DND-41 (cell line): Measurements from ENCODE around the gene STRIP1.

Source experiments
- ATAC-seq: fragments of 200-7000 bp; cut with Tn5 transposase; 3 replicates; pipeline ENCODE4 v1.9.1; 2021; ENCODE audit warnings: low read depth; ENCODE audit not compliant: insufficient read depth
- DNase-seq: peaks from one replicate; pipeline ENCODE4 v3.0.0-alpha.2; 2020
- H2AFZ ChIP-seq: 2 replicates; pipeline ENCODE4 v1.6.0; 2012; ENCODE audit warnings: low read depth, low read length
- H3K27ac ChIP-seq: 2 replicates; pipeline ENCODE4 v1.5.1; 2012; ENCODE audit warnings: low read length, inconsistent platforms
- H3K27me3 ChIP-seq: fragments of 200-600 bp; sonication (generic); 2 replicates; pipeline ENCODE4 v1.6.0; 2012; ENCODE audit warnings: low read length, mild to moderate bottlenecking, inconsistent platforms; ENCODE audit not compliant: insufficient read depth, poor library complexity
- H3K36me3 ChIP-seq: 2 replicates; pipeline ENCODE4 v1.5.1; 2012; ENCODE audit warnings: low read length, inconsistent platforms; ENCODE audit not compliant: insufficient read depth
- H3K4me1 ChIP-seq: 2 replicates; pipeline ENCODE4 v1.5.1; 2012; ENCODE audit warnings: mild to moderate bottlenecking, low read length; ENCODE audit not compliant: insufficient read depth
- H3K4me2 ChIP-seq: 2 replicates; pipeline ENCODE4 v1.6.0; 2012; ENCODE audit warnings: mild to moderate bottlenecking, moderate library complexity, low read length, inconsistent platforms; ENCODE audit not compliant: insufficient read depth
- H3K4me3 ChIP-seq, 2 experiments: fragments of 200-600 bp in 1 of 2; shearing (Covaris generic) in 1 of 2; 2 replicates each; pipeline ENCODE4 v1.5.1; 2012 to 2016; ENCODE audit warnings: inconsistent platforms in 2 of 2, low read length in 2 of 2, mild to moderate bottlenecking in 2 of 2, low read depth in 1 of 2, moderate library complexity in 1 of 2
- H3K79me2 ChIP-seq: 2 replicates; pipeline ENCODE4 v1.6.0; 2012; ENCODE audit warnings: low read length, inconsistent platforms; ENCODE audit not compliant: insufficient read depth
- H3K9ac ChIP-seq: 2 replicates; pipeline ENCODE4 v1.6.0; 2012; ENCODE audit warnings: low read depth, mild to moderate bottlenecking, inconsistent platforms, low read length, moderate library complexity
- H3K9me3 ChIP-seq: 2 replicates; pipeline ENCODE4 v1.5.1; 2012; ENCODE audit warnings: low read length, moderate library complexity, mild to moderate bottlenecking, inconsistent platforms; ENCODE audit not compliant: insufficient read depth, severe bottlenecking
- H4K20me1 ChIP-seq: 2 replicates; pipeline ENCODE4 v1.6.0; 2012; ENCODE audit warnings: low read length; ENCODE audit not compliant: insufficient read depth
- CTCF ChIP-seq: IDR thresholded peaks from 2 replicates; pipeline ENCODE4 v1.5.1; 2012; ENCODE audit warnings: borderline replicate concordance, low read length, moderate library complexity, mild to moderate bottlenecking; ENCODE audit not compliant: poor library complexity, severe bottlenecking; ENCODE audit errors: extremely low read depth
- EZH2 ChIP-seq: IDR thresholded peaks from 3 replicates; pipeline ENCODE4 v1.6.1; 2012; ENCODE audit warnings: borderline replicate concordance, low read depth, mild to moderate bottlenecking, moderate library complexity, low read length, inconsistent platforms; ENCODE audit not compliant: severe bottlenecking

Gene STRIP1

GRCh38 chr1:110061341-110061740 lies 26.9 kb downstream of the STRIP1 start:
- no peaks in the 10 kb centered on the region for H4K20me1 ChIP-seq
- H3K27ac ChIP-seq, result no peak overlapping the region
- H3K4me1 ChIP-seq, result no peaks in the 10 kb centered on the region

GRCh38 chr1:110062612-110063011 lies 28.2 kb downstream of the STRIP1 start:
- Histone ChIP-seq H3K9ac (no peak overlapping the region), H3K36me3 (peaks cover 13% of the 10 kb centered on the region), H3K4me2 (no peak overlapping the region), H3K9me3 (no peaks in the 10 kb centered on the region), H2AFZ (no peak overlapping the region), H3K27me3 (no peaks in the 10 kb centered on the region), H4K20me1 (no peaks in the 10 kb centered on the region; the same call in 1 of the 2 replicates), H3K79me2 (no peaks in the 10 kb centered on the region), H3K4me1 (no peaks in the 10 kb centered on the region), H3K27ac (no peak overlapping the region), H3K4me3 (no peak overlapping the region)
- TF ChIP-seq EZH2, result no peak
- no peak for TF ChIP-seq CTCF
- ATAC-seq, result no peak
- DNase-seq, result no peak

More at GRCh38 chr1:110061341-110061740, 26.9 kb downstream of the STRIP1 start:
- no peak overlapping the region for H2AFZ ChIP-seq
- ATAC-seq (no peak), DNase-seq (no peak)
- H3K4me2 ChIP-seq, result no peak overlapping the region
- H3K9ac ChIP-seq, result no peak overlapping the region
- no peaks in the 10 kb centered on the region for H3K27me3 ChIP-seq
- no peak overlapping the region for H3K4me3 ChIP-seq
- TF ChIP-seq CTCF (no peak), EZH2 (no peak)
- H3K36me3 ChIP-seq, result peaks cover 26% of the 10 kb centered on the region
- H3K9me3 ChIP-seq, result no peaks in the 10 kb centered on the region
- H3K79me2 ChIP-seq, result no peaks in the 10 kb centered on the region

GRCh38 chr1:110063781-110064180 lies 29.4 kb downstream of the STRIP1 start:
- Histone ChIP-seq H3K9ac (no peak overlapping the region), H3K79me2 (no peaks in the 10 kb centered on the region), H3K4me3 (no peak overlapping the region), H3K36me3 (peaks cover 8% of the 10 kb centered on the region), H3K27me3 (no peaks in the 10 kb centered on the region), H2AFZ (no peak overlapping the region), H3K27ac (no peak overlapping the region), H3K9me3 (no peaks in the 10 kb centered on the region), H4K20me1 (no peaks in the 10 kb centered on the region; the same call in 1 of the 2 replicates), H3K4me1 (no peaks in the 10 kb centered on the region), H3K4me2 (no peak overlapping the region)
- ATAC-seq (no peak), DNase-seq (no peak)
- TF ChIP-seq EZH2 (no peak), CTCF (no peak)
